AG09309 (cell line): Measurements from ENCODE around the gene EBF3.

Source experiments
- DNase-seq: peaks from one replicate; pipeline ENCODE4 v3.0.0-alpha.2; 2010; ENCODE audit warnings: low read depth
- H3K4me3 ChIP-seq: 2 replicates; pipeline ENCODE4 v1.5.1; 2011; ENCODE audit warnings: mild to moderate bottlenecking, low read depth, low read length, moderate library complexity; ENCODE audit not compliant: control insufficient read depth
- TF ChIP-seq, protein P1 (sequence below): IDR thresholded peaks from 2 replicates; pipeline ENCODE4 v1.5.1; 2011; ENCODE audit warnings: mild to moderate bottlenecking, low read depth, low read length, inconsistent platforms; ENCODE audit not compliant: insufficient read depth, control insufficient read depth; ENCODE audit errors: missing control alignments

Gene EBF3

DNA sequence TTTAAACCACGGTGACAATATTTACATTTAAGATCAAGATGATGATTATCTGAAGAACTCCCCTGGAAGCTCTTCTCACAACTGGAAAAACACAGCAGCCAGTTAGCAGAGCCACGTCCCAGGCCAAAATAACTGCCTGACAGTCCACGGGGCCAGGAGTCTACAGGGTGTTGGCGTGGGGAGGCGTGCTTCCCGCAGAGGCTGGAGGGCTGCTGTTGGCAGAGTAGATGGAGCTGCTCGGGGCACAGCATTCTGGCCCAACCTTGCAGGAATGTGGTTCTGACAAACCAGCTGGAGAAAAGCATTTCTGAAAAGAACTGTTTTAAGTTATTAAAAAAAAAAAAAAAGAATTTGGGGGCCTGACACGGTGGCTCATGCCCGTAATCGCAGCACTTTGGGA, 177.9 kb downstream of the EBF3 start:
- no peak overlapping the region for H3K4me3 ChIP-seq
- TF ChIP-seq, protein P1, sequence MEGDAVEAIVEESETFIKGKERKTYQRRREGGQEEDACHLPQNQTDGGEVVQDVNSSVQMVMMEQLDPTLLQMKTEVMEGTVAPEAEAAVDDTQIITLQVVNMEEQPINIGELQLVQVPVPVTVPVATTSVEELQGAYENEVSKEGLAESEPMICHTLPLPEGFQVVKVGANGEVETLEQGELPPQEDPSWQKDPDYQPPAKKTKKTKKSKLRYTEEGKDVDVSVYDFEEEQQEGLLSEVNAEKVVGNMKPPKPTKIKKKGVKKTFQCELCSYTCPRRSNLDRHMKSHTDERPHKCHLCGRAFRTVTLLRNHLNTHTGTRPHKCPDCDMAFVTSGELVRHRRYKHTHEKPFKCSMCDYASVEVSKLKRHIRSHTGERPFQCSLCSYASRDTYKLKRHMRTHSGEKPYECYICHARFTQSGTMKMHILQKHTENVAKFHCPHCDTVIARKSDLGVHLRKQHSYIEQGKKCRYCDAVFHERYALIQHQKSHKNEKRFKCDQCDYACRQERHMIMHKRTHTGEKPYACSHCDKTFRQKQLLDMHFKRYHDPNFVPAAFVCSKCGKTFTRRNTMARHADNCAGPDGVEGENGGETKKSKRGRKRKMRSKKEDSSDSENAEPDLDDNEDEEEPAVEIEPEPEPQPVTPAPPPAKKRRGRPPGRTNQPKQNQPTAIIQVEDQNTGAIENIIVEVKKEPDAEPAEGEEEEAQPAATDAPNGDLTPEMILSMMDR = no peak
- DNase-seq = no peak

DNA sequence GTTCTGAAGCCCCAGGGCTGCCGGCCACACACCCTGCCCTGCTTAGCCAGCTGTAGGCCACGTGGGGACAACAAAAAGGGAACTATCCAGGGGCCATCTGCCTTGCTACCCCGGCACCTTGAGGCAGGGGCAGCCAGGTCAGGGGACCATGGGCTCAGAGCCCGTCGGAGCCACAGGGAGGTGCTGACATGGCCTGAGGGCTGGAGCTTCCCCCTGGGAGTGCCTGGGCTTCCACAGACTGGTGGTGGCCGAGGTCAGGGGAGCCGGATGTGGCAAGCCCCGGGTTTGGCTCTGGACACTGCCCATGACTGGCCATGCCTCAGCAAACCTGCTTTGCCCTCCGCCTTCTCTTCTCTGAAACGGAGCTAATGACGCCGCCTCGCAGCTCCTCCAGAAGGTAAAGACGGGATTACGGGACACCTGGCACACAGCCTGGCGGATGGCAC, 178.5 kb downstream of the EBF3 start:
- no peak overlapping the region for H3K4me3 ChIP-seq
- TF ChIP-seq, protein P1 = no peak
- DNase-seq = no peak
